MV-4-11 (cell line): Measurements from ENCODE around the gene RANBP9.
A peak's percentile ranks its signal among the peaks of the same experiment; 100 is the strongest.

ENCODE experiments used
- DNase-seq: peaks from one replicate; lab custom pipeline; 2025; lab: John Stamatoyannopoulos, UW

RANBP9 gene

GRCh38 chr6:13711733-13712598 is at the start of gene RANBP9:
Gene RANBP9, minus strand, starts transcription at chr6:13711835. Its CDS starts 330 bp downstream, at chr6:13711505.
- DNase-seq = peak; percentile 66

DNA sequence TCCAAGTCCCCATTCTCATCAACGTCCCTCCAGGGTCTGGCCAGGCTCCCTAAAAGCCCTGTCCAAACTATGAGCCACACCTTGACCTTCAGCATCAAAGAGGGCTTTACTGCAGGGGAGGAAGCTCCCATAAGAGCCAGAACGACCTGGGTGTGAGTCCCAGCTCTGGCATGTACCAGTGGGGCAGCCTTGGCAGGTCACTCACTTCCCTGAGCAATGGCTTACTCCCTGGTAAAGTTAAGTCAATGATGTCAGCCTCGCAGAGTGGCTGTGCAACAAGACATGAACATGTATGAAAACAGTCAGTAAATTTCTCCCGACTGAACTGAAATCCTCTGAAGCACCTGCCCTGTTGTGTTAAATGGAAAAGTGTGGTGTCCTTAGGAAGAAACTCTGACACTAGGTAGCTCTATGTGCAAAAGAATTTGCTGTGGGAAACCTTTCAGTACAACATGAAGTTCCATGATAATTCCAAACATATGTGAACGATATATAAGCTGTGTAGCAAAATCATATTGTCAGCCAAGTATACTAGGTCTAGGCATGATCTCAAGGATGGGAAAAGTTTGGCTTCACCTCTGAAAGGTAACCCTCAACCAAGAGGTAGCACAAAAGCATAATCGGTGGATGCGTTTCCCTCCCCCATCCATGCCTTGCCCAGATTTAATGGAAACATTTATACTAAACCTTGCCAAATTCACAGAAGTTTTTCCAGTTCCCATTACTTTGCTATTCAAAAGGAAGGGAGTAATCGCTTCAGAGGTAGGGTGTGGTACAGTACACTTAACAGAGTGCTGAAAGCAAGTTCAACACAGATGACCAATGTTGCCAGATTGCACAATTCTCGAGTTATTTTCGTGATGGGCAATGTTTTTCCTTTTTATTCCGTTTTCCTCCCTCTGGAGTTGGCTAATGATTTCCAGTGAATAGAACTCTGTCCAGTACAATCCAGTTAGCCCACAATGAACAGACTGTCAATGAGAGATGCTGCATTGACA is 49.0 kb upstream of the RANBP9 start:
- DNase-seq = peak; percentile 79

- no peak for DNase-seq
Measured at GRCh38 chr6:13759025-13759424, 47.4 kb upstream of the RANBP9 start.

- DNase-seq = no peak
Measured at GRCh38 chr6:13754644-13755043, 43.0 kb upstream of the RANBP9 start.

GRCh38 chr6:13743736-13744127 is 32.1 kb upstream of the RANBP9 start:
- no peak for DNase-seq

GRCh38 chr6:13742961-13743735 is 31.5 kb upstream of the RANBP9 start:
- DNase-seq = no peak

DNA sequence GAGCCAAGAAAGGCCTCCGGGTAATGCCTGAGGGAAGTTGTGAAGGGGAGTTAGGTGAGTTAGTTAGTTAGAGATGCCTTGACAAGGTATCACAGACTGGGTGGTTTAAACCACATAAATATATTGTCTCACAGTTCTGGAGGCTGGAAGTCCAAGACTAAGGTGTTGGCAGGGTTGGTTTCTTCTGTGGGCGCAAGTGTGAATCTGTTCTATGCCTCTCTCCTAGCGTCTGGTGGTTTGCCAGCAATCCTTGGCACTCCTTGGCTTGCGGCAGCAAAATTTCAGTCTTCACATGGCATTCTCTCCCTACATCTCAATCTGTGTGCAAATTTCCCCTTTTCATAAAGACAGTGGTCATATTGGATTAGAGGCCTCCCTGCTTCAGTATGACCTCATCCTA is 29.7 kb upstream of the RANBP9 start:
- DNase-seq = no peak

GRCh38 chr6:13735031-13735430 is 23.4 kb upstream of the RANBP9 start:
- no peak for DNase-seq

GRCh38 chr6:13733178-13733887 is 21.7 kb upstream of the RANBP9 start:
- no peak for DNase-seq

GRCh38 chr6:13730704-13731103 is 19.1 kb upstream of the RANBP9 start:
- no peak for DNase-seq

GRCh38 chr6:13729891-13730290 is 18.3 kb upstream of the RANBP9 start:
- no peak for DNase-seq

DNA sequence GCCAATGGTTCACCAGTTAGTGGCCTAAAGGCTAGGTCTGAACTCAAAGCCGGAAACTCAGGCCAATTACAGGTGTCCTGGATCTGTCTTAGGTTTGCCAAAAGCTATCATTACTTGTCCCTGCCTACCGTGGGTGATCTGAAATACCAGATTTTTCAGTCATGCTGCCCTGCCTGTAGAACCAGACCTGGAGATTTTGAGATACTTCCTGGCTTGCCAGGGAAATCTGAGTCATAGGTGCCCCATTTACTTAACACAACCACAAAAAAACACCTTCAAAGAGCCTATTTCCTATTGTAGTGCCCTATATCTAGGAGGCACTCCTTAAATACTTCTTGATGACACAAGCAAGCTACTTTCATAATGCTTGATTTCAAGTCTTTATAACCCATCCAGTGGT is 13.9 kb upstream of the RANBP9 start:
- no peak for DNase-seq

DNA sequence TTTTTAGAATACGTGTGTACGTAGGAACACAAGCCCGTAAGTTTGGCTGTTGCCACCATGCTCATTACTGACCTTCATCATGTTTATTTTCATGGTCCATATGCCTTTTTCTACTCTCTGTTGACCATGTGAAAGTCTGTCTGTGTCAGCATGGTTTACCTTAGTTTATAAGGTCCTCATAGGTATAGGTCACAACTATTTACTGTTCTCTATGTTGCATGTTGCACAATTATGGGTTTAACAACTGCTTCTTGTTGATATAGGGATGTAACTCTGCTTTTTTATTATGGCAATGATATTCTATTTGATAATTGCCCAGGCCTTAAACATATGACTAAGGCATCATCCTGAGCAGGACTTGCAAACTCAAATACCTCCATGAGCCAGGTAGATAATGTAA is 13.4 kb upstream of the RANBP9 start:
- DNase-seq = no peak

- no peak for DNase-seq
Measured at GRCh38 chr6:13724182-13724581, 12.5 kb upstream of the RANBP9 start.

GRCh38 chr6:13722880-13723279 is 11.2 kb upstream of the RANBP9 start:
- no peak for DNase-seq

- DNase-seq = no peak
Measured at GRCh38 chr6:13718123-13718458, 6.5 kb upstream of the RANBP9 start.

DNA sequence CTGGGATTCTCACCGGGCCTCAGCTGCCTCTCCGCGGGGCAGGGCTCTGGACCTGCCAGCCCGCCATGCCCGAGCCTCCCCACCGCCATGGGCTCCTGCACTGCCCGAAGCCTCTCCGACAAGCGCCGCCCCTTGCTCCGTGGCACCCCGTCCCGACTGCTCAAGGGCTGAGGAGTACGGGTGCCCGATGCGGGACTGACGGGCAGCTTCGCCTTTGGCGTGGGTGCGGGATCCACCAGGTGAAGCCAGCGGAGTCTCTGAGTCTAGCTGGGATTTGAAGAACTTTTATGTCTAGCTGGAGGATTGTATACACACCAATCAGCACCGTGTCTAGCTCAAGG is 5.3 kb upstream of the RANBP9 start:
- DNase-seq = no peak

DNA sequence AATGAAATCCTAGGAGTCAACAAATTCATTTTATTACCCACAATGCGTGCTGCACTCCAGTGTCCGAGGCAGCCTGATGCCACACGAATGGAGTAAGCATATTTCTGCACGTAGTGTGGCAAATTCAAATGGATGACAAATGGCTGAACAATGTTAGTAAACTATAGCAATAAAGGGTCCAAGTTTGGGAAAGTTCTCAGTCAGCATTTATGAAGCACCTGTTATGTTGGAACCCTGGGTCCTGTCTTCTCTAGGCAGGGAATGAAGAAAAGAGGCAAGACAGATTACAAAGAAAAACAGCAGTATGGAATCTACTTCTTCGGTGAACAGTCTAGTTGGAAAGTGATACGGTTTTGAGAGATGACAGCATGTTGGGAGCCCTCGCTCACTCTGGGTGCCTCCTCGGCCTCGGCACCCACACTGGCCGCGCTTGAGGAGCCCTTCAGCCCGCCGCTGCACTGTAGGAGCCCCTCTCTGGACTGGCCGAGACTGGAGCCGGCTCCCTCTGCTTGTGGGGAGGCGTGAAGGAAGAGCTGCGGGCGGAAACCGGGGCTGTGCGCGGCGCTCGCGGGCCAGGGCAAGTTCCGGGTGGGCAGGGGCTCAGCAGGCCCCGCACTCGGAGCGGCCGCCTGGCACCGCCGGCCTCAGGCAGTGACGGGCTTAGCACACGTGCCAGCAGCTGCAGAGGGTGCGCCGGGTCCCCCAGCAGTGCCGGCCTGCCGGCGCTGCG is 4.8 kb upstream of the RANBP9 start:
- DNase-seq = no peak

GRCh38 chr6:13715444-13715883 is 3.8 kb upstream of the RANBP9 start:
- peak; percentile 92 for DNase-seq

DNA sequence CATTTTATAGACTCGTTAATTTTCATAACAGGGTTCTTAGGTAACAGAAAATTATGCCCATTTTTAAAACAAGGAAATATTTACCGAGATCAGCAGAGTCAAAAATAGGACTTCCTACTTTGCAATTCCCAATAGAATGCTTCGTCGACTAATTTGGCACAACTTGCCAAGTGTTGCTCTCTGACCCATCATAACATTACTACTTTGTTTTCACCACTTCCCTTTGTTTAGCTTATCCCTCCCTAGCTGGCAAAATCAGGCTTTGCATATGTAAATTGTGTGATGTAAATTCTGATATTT is 914 bp upstream of the RANBP9 start:
- peak; percentile 82 for DNase-seq

DNA sequence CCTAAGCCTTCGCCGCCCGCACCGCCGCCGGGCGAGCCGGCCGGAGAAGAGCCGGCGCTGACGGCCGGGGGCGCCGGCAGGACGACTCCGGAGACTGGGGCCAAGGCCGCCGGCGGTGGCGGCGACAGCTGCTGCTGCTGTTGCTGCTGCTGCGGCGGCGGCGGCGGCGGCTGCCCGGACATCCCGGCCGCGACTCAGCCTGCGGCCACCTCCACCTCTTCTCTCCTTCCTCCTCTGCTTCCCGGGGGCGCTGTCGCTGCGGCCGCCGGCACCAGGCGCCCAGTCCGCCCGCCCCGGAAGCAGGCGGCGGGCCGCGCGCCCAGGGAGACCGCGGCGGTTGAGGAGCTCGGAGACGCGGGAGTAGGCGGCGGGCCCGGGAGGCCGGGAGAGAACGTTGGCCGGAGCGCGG is 307 bp downstream of the RANBP9 start:
- peak; percentile 58 for DNase-seq
